ENCODE data around the gene PSMD1.
A peak's percentile ranks its signal among the peaks of the same experiment; 100 is the strongest.

PSMD1 gene

DNA sequence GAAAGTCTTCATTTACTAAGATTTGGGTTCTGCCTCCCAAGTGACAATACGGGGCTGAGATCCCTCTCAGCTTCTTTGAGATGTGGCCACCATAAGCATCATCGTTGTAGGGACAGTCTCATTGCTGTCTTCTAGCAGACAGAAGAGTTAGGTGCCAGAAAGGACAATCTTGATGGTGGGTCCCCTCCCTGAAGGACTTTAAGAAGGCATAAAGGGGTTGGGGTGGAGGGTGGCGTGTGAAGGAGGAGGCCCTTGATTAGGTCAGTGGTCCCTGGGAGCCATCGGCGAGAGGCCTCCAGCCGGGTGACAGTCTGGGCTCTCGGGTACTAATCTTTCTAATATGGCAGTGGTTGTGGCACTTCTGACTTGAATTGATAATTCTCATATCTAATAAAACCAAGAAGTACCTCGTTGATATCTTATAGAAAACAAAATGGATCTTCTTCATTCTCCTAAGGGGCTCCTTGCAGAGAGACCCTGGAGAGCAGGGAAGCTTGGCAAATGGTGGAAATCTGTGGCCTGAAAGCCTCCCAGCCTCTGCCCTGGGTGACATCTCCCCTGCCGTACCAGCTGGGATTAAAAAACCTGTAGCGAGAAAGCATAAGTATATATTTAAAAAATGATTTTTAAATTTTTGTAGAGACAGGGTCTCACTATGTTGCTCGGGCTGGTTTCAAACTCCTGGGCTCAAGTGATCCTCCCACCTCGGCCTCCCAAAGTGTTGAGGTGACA is 7.2 kb upstream of the PSMD1 start:
- H3K36me3 ChIP-seq (ENCODE audit: control insufficient read depth in 1 of 2, insufficient read depth in 2 of 2, low read length in 2 of 2) = peaks cover 0 to 6% of the 10 kb centered on the region in 2 experiments
- H4K12ac ChIP-seq (ENCODE audit: low read depth, low read length) = no peak overlapping the region
- H2AK5ac ChIP-seq (ENCODE audit: low read length) = peak overlapping the region; percentile 56
- no peak overlapping the region for H3K23ac ChIP-seq (ENCODE audit: low read length)
- DNase-seq = no peak
- no peak overlapping the region for H3K18ac ChIP-seq (ENCODE audit: low read length)
- H2BK120ac ChIP-seq (ENCODE audit: insufficient read depth, low read length, poor library complexity) = no peak overlapping the region
- H3K4me1 ChIP-seq (ENCODE audit: control insufficient read depth in 1 of 2, insufficient read depth in 2 of 2, low read length in 2 of 2) = peaks cover 20 to 23% of the 10 kb centered on the region in 2 experiments
- no peak overlapping the region for H3K4ac ChIP-seq (ENCODE audit: low read depth, low read length)
- no peak overlapping the region for H3K14ac ChIP-seq (ENCODE audit: low read length)
- H2BK12ac ChIP-seq (ENCODE audit: low read length) = peak overlapping the region; percentile 51
- H2AFZ ChIP-seq (ENCODE audit: insufficient read depth, low read length, poor library complexity) = no peak overlapping the region
- no peaks in the 10 kb centered on the region for H3K9me3 ChIP-seq (ENCODE audit: insufficient read depth, low read depth, low read length)
- no peak overlapping the region for H3K9ac ChIP-seq (ENCODE audit: low read length)
- H3K79me1 ChIP-seq (ENCODE audit: low read length) = peaks cover 9% of the 10 kb centered on the region
- no peak overlapping the region for H4K8ac ChIP-seq (ENCODE audit: low read depth, low read length)
- H4K91ac ChIP-seq (ENCODE audit: low read depth, low read length) = no peak overlapping the region
- no peak overlapping the region for H3K4me2 ChIP-seq (ENCODE audit: low read length)
- WGBS (ENCODE audit: extremely low coverage, insufficient coverage, insufficient read length) = no CpG with 5 or more reads among the region's 12 CpGs
- no peak overlapping the region for H3K4me3 ChIP-seq (ENCODE audit: low read depth, low read length)
- H3K27me3 ChIP-seq (ENCODE audit: insufficient read depth, low read length) = no peaks in the 10 kb centered on the region
- H3K79me2 ChIP-seq (ENCODE audit: control insufficient read depth, insufficient read depth, low read length, poor library complexity) = no peaks in the 10 kb centered on the region
- H2BK5ac ChIP-seq (ENCODE audit: low read depth, low read length, poor library complexity) = no peak overlapping the region
- H3K27ac ChIP-seq (ENCODE audit: low read depth, low read length) = peak overlapping the region; percentile 57

DNA sequence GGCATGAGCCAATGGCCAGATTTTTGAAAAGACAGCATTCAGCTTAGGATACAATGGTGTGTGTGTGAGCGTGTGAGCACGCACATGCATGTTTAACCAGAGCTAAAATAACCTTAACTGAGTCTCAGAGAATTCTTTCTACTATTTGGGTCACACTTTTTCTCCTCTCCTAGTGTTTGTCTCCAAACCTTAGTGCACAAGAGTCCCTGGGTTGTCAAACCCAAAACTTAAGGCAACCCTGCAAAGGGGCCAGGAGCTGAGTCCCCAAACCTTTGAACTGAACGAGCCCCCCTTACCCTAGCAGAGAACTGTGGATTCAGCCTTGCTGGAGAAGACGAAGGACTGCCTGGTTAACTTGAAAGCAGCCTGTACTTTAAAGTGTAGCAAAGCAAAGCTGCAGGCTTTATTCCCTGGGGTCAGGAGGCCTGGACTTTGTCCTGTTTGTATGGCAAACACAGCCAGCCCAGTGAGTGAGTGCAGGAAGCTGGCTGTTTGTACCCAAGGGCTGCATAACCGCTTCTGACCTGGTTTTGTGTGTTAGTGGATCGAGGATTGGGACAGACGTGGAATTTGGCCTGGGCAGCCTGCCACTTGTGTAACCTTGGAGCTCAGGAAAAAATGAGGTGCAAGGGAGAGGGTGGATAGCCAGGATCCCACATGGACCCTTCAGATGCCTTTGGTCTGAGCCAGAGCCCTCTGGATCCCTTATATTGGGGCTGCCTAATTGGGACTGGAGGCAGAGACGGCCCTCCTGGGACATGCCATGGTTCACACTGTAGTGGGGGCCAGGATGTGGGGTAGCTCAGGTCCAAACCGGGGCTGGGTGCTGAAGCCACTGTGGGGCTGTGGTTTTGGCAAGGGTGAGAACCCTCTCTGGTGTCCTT is 6.4 kb upstream of the PSMD1 start:
- Histone ChIP-seq H3K79me2 (ENCODE audit: control insufficient read depth, insufficient read depth, low read length, poor library complexity) (no peaks in the 10 kb centered on the region), H3K27me3 (ENCODE audit: insufficient read depth, low read length) (no peaks in the 10 kb centered on the region), H3K18ac (ENCODE audit: low read length) (peak overlapping the region; percentile 49), H2AFZ (ENCODE audit: insufficient read depth, low read length, poor library complexity) (no peak overlapping the region), H3K9ac (ENCODE audit: low read length) (no peak overlapping the region), H3K4me1 (ENCODE audit: control insufficient read depth in 1 of 2, insufficient read depth in 2 of 2, low read length in 2 of 2) (peaks cover 20 to 23% of the 10 kb centered on the region in 2 experiments), H4K8ac (ENCODE audit: low read depth, low read length) (peak overlapping the region; percentile 59), H2BK12ac (ENCODE audit: low read length) (peak overlapping the region; percentile 4), H3K4ac (ENCODE audit: low read depth, low read length) (no peak overlapping the region), H2AK5ac (ENCODE audit: low read length) (no peak overlapping the region), H4K12ac (ENCODE audit: low read depth, low read length) (peak overlapping the region; percentile 23), H3K4me2 (ENCODE audit: low read length) (no peak overlapping the region), H3K9me3 (ENCODE audit: insufficient read depth, low read depth, low read length) (no peaks in the 10 kb centered on the region), H3K27ac (ENCODE audit: low read depth, low read length) (peak overlapping the region; percentile 83), H3K79me1 (ENCODE audit: low read length) (peaks cover 9% of the 10 kb centered on the region), H3K4me3 (ENCODE audit: low read depth, low read length) (no peak overlapping the region), H3K23ac (ENCODE audit: low read length) (no peak overlapping the region), H4K91ac (ENCODE audit: low read depth, low read length) (peak overlapping the region; percentile 21), H2BK5ac (ENCODE audit: low read depth, low read length, poor library complexity) (peak overlapping the region; percentile 50), H3K36me3 (ENCODE audit: control insufficient read depth in 1 of 2, insufficient read depth in 2 of 2, low read length in 2 of 2) (peaks cover 0 to 6% of the 10 kb centered on the region in 2 experiments), H2BK120ac (ENCODE audit: insufficient read depth, low read length, poor library complexity) (peak overlapping the region; percentile 44), H3K14ac (ENCODE audit: low read length) (peak overlapping the region; percentile 42)
- DNase-seq = peak in 1 of 2 donors; percentile 35
- WGBS (ENCODE audit: extremely low coverage, insufficient coverage, insufficient read length) = no CpG with 5 or more reads among the region's 9 CpGs

- WGBS (ENCODE audit: extremely low coverage, insufficient coverage, insufficient read length) = no CpG with 5 or more reads among the region's 5 CpGs
- H3K4me3 ChIP-seq (ENCODE audit: low read depth, low read length) = no peak overlapping the region
- no peak overlapping the region for H4K12ac ChIP-seq (ENCODE audit: low read depth, low read length)
- no peak overlapping the region for H3K23ac ChIP-seq (ENCODE audit: low read length)
- H3K4me2 ChIP-seq (ENCODE audit: low read length) = no peak overlapping the region
- no peaks in the 10 kb centered on the region for H3K79me2 ChIP-seq (ENCODE audit: control insufficient read depth, insufficient read depth, low read length, poor library complexity)
- H3K9me3 ChIP-seq (ENCODE audit: insufficient read depth, low read depth, low read length) = no peaks in the 10 kb centered on the region
- no peak overlapping the region for H2BK120ac ChIP-seq (ENCODE audit: insufficient read depth, low read length, poor library complexity)
- no peak for DNase-seq
- no peak overlapping the region for H2AFZ ChIP-seq (ENCODE audit: insufficient read depth, low read length, poor library complexity)
- H3K27ac ChIP-seq (ENCODE audit: low read depth, low read length) = peak overlapping the region; percentile 83
- H3K14ac ChIP-seq (ENCODE audit: low read length) = no peak overlapping the region
- H4K8ac ChIP-seq (ENCODE audit: low read depth, low read length) = no peak overlapping the region
- H2BK5ac ChIP-seq (ENCODE audit: low read depth, low read length, poor library complexity) = no peak overlapping the region
- H2AK5ac ChIP-seq (ENCODE audit: low read length) = peak overlapping the region; percentile 3
- H3K4ac ChIP-seq (ENCODE audit: low read depth, low read length) = no peak overlapping the region
- no peaks in the 10 kb centered on the region for H3K27me3 ChIP-seq (ENCODE audit: insufficient read depth, low read length)
- no peak overlapping the region for H2BK12ac ChIP-seq (ENCODE audit: low read length)
- peaks cover 20 to 23% of the 10 kb centered on the region in 2 experiments for H3K4me1 ChIP-seq (ENCODE audit: control insufficient read depth in 1 of 2, insufficient read depth in 2 of 2, low read length in 2 of 2)
- peaks cover 9% of the 10 kb centered on the region for H3K79me1 ChIP-seq (ENCODE audit: low read length)
- no peak overlapping the region for H3K9ac ChIP-seq (ENCODE audit: low read length)
- H4K91ac ChIP-seq (ENCODE audit: low read depth, low read length) = peak overlapping the region; percentile 77
- H3K18ac ChIP-seq (ENCODE audit: low read length) = no peak overlapping the region
- H3K36me3 ChIP-seq (ENCODE audit: control insufficient read depth in 1 of 2, insufficient read depth in 2 of 2, low read length in 2 of 2) = peaks cover 0 to 6% of the 10 kb centered on the region in 2 experiments
These were observed 5.6 kb upstream of the PSMD1 start for GRCh38 chr2:231051116-231051515.

GRCh38 chr2:231052494-231053451 is 3.9 kb upstream of the PSMD1 start:
- Histone ChIP-seq H3K9me3 (ENCODE audit: insufficient read depth, low read depth, low read length) (no peaks in the 10 kb centered on the region), H3K36me3 (ENCODE audit: control insufficient read depth in 1 of 2, insufficient read depth in 2 of 2, low read length in 2 of 2) (no peaks in the 10 kb centered on the region), H3K4me1 (ENCODE audit: control insufficient read depth in 1 of 2, insufficient read depth in 2 of 2, low read length in 2 of 2) (peaks cover 16 to 17% of the 10 kb centered on the region in 2 experiments), H3K4me3 (ENCODE audit: low read depth, low read length) (peak overlapping the region; percentile 64), H3K23ac (ENCODE audit: low read length) (no peak overlapping the region), H3K27me3 (ENCODE audit: insufficient read depth, low read length) (no peaks in the 10 kb centered on the region), H2BK120ac (ENCODE audit: insufficient read depth, low read length, poor library complexity) (peak overlapping the region; percentile 44), H3K14ac (ENCODE audit: low read length) (peak overlapping the region; percentile 9), H3K79me1 (ENCODE audit: low read length) (peaks cover 17% of the 10 kb centered on the region), H3K4ac (ENCODE audit: low read depth, low read length) (no peak overlapping the region), H3K9ac (ENCODE audit: low read length) (no peak overlapping the region), H3K27ac (ENCODE audit: low read depth, low read length) (peak overlapping the region; percentile 13), H2BK5ac (ENCODE audit: low read depth, low read length, poor library complexity) (no peak overlapping the region), H4K8ac (ENCODE audit: low read depth, low read length) (peak overlapping the region; percentile 85), H2AFZ (ENCODE audit: insufficient read depth, low read length, poor library complexity) (peak overlapping the region; percentile 76), H3K18ac (ENCODE audit: low read length) (no peak overlapping the region), H2BK12ac (ENCODE audit: low read length) (peak overlapping the region; percentile 25), H3K4me2 (ENCODE audit: low read length) (peak overlapping the region; percentile 66), H3K79me2 (ENCODE audit: control insufficient read depth, insufficient read depth, low read length, poor library complexity) (peaks cover 10% of the 10 kb centered on the region), H4K91ac (ENCODE audit: low read depth, low read length) (peak overlapping the region; percentile 41), H4K12ac (ENCODE audit: low read depth, low read length) (peak overlapping the region; percentile 60), H2AK5ac (ENCODE audit: low read length) (no peak overlapping the region)
- WGBS (ENCODE audit: extremely low coverage, insufficient coverage, insufficient read length) = no CpG with 5 or more reads among the region's 62 CpGs
- peak; percentile 89 to 95 for DNase-seq

Data from trophoblast cell (in vitro differentiated cells and primary cell).